ENCODE results near the gene LRRC75B. TPM values are rescaled to one million over a fixed set of nuclear protein-coding genes. Genes with fewer than 3 reads are reported as not detected.
A peak's percentile ranks its signal among the peaks of the same experiment; 100 is the strongest.
"Not testable (repeated sequence)": the region's sequence is repeated elsewhere in the genome, so short reads cannot be mapped to it uniquely, and the experiment has no call there.

The LRRC75B gene
- total RNA-seq, 1 donor from 2014 or later, result 6.2 TPM

DNA sequence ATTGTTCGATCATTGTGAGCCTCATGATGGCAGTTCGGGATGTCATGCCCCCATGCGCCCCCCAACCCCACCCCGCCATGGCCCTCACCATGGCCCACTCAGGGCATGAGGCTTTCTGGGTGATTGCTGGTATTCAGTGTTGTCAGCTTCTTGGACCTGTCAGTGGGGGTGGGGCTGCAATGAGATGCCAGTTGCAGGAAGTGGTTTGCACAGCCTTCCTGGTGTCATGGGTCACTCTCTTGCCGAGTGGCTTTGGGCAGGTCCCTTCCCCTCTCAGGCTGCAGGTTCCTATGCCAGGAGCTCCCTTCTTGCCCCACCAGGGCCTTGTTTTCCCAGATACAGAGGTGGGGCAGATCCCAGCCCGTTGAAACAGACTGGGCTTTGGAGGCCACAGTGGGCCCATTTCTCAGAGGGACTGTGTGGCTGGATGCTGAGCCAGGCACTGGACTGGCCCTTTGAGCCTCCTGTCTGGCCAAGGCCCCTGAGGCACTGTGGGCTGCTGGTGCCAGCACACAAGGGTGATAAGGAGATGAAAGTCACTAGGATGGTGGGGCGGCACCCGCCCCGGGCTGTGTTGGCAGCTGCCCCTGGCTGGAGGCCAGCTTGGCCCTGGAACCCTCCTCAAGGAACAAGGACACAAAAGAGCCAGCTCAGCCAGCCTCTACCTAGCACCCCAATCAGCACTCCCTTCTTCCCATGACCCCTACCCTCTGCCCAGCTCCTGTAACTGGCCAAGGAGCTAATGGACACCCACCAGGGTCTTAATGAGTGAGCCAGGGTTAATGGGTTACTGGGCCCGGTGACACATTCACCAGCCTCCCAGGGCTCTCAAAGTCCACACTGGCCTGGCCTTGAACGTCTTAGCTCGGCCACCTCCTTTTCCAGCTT is 8.6 kb upstream of the LRRC75B start:
- Histone ChIP-seq H3K27me3 (ENCODE audit: insufficient read depth, low read length) (no peaks in the 10 kb centered on the region), H3K27ac (ENCODE audit: low read depth, low read length) (no peak overlapping the region), H3K4me2 (ENCODE audit: low read length) (no peak overlapping the region), H3K4me1 (ENCODE audit: insufficient read depth, low read length) (no peaks in the 10 kb centered on the region), H3K36me3 (ENCODE audit: insufficient read depth, low read length) (no peaks in the 10 kb centered on the region), H3K9me3 (ENCODE audit: insufficient read depth, low read depth, low read length) (no peaks in the 10 kb centered on the region), H3K79me2 (ENCODE audit: insufficient read depth, low read length) (no peaks in the 10 kb centered on the region), H3K4me3 (ENCODE audit: insufficient read depth, low read depth, low read length) (no peak overlapping the region), H3K9ac (ENCODE audit: low read length) (no peak overlapping the region), H4K20me1 (ENCODE audit: insufficient read depth, low read length) (no peaks in the 10 kb centered on the region), H2AFZ (ENCODE audit: low read depth, low read length) (no peak overlapping the region)
- Mint-ChIP-seq H3K36me3 (ENCODE audit: low read depth, unreplicated experiment) (peaks cover 1% of the 10 kb centered on the region), H3K4me3 (ENCODE audit: unreplicated experiment) (no peak overlapping the region), H3K4me1 (ENCODE audit: low read depth, unreplicated experiment) (peaks cover 7% of the 10 kb centered on the region), H3K9me3 (ENCODE audit: unreplicated experiment) (no peaks in the 10 kb centered on the region), H3K27ac (ENCODE audit: unreplicated experiment) (no peak overlapping the region), H3K27me3 (ENCODE audit: low read depth, unreplicated experiment) (peaks cover 8% of the 10 kb centered on the region)
- FAIRE-seq (no peak), DNase-seq (ENCODE audit: low read depth) (no peak)
- TF ChIP-seq, protein P1, sequence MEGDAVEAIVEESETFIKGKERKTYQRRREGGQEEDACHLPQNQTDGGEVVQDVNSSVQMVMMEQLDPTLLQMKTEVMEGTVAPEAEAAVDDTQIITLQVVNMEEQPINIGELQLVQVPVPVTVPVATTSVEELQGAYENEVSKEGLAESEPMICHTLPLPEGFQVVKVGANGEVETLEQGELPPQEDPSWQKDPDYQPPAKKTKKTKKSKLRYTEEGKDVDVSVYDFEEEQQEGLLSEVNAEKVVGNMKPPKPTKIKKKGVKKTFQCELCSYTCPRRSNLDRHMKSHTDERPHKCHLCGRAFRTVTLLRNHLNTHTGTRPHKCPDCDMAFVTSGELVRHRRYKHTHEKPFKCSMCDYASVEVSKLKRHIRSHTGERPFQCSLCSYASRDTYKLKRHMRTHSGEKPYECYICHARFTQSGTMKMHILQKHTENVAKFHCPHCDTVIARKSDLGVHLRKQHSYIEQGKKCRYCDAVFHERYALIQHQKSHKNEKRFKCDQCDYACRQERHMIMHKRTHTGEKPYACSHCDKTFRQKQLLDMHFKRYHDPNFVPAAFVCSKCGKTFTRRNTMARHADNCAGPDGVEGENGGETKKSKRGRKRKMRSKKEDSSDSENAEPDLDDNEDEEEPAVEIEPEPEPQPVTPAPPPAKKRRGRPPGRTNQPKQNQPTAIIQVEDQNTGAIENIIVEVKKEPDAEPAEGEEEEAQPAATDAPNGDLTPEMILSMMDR (IDR thresholded peaks at IDR 0.05; ENCODE audit: insufficient read depth, low read depth, low read length), result no peak
- TF ChIP-seq EZH2 (IDR thresholded peaks at IDR 0.05; ENCODE audit: insufficient read depth, low read length), result no peak

DNA sequence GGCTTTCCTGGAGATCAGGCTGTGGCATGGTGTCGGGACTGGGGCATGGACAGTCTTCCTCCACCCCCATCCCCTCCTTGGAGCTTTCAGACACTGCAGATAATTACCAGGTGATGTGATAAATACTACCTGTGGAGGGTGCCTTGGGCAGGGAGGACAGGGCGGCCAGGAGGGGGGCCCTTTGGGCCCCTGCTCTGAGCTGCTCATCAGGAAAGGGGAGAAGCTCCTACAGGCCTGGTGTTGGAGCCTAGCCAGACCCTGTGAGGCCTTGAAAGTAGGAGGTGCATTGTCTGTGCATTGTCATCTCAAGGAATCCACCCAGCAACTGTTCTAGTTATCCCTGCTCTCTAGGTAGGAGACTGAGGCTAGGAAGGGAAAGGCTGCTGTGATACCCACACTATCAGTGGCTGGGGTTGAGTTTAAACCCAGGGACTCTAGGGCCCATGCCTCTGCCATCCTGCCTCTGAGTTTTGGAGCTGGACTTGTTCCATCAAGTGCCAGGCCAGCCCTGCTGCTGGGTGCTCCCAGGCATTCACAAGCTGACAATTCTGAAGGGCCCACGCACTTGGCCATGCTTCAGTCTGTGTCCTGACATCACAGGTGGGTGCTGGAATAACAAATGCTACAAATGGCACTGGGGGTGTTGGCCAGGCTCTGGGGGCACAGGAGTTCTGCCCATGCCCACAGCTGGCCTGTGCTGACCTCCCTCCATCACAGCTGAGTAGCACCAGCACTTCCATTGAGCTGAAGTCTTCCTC is 7.3 kb upstream of the LRRC75B start:
- FAIRE-seq; H4K20me1 ChIP-seq (ENCODE audit: insufficient read depth, low read length); H3K36me3 ChIP-seq (ENCODE audit: insufficient read depth, low read length); H3K9me3 Mint-ChIP-seq (ENCODE audit: unreplicated experiment); H3K9ac ChIP-seq (ENCODE audit: low read length); H3K27ac ChIP-seq (ENCODE audit: low read depth, low read length); H3K4me3 Mint-ChIP-seq (ENCODE audit: unreplicated experiment); H3K36me3 Mint-ChIP-seq (ENCODE audit: low read depth, unreplicated experiment); H3K4me1 ChIP-seq (ENCODE audit: insufficient read depth, low read length); H2AFZ ChIP-seq (ENCODE audit: low read depth, low read length); H3K9me3 ChIP-seq (ENCODE audit: insufficient read depth, low read depth, low read length); H3K4me1 Mint-ChIP-seq (ENCODE audit: low read depth, unreplicated experiment); H3K4me2 ChIP-seq (ENCODE audit: low read length); DNase-seq (ENCODE audit: low read depth); H3K27me3 ChIP-seq (ENCODE audit: insufficient read depth, low read length); H3K27me3 Mint-ChIP-seq (ENCODE audit: low read depth, unreplicated experiment); H3K79me2 ChIP-seq (ENCODE audit: insufficient read depth, low read length); H3K4me3 ChIP-seq (ENCODE audit: insufficient read depth, low read depth, low read length): not testable (repeated sequence)
- peak overlapping the region; percentile 53 for H3K27ac Mint-ChIP-seq (ENCODE audit: unreplicated experiment)

DNA sequence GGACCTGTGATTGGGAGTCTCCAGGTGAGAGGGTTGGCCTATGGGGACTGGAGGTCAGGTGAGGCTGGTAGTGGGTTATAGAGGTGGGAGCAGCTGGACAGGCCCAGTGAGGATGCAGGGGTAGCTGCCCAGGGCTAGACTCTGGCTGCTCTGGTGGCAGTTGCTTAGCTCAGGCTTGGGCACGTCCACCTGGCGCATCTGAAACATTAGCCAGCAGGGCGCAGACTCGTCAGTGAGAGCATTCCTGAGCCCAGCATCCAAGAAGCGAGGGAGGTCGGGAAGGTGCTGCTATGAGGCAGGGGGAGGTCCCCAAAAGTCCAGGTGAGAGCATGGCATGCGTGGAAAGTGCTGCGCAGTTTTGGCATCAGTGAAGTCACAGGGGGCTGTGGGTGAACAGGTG is 6.6 kb upstream of the LRRC75B start:
- peaks cover 7% of the 10 kb centered on the region for H3K4me1 Mint-ChIP-seq (ENCODE audit: low read depth, unreplicated experiment)

GRCh38 chr22:24597076-24597475 is 4.2 kb upstream of the LRRC75B start:
- H3K27me3 ChIP-seq (ENCODE audit: insufficient read depth, low read length); H3K4me1 ChIP-seq (ENCODE audit: insufficient read depth, low read length); H3K4me2 ChIP-seq (ENCODE audit: low read length); DNase-seq (ENCODE audit: low read depth); H3K9me3 ChIP-seq (ENCODE audit: insufficient read depth, low read depth, low read length); H4K20me1 ChIP-seq (ENCODE audit: insufficient read depth, low read length); H3K9ac ChIP-seq (ENCODE audit: low read length); H3K4me3 ChIP-seq (ENCODE audit: insufficient read depth, low read depth, low read length); H3K36me3 Mint-ChIP-seq (ENCODE audit: low read depth, unreplicated experiment); H3K4me3 Mint-ChIP-seq (ENCODE audit: unreplicated experiment); H3K27ac Mint-ChIP-seq (ENCODE audit: unreplicated experiment); H3K36me3 ChIP-seq (ENCODE audit: insufficient read depth, low read length); H3K27me3 Mint-ChIP-seq (ENCODE audit: low read depth, unreplicated experiment); H3K79me2 ChIP-seq (ENCODE audit: insufficient read depth, low read length); H3K27ac ChIP-seq (ENCODE audit: low read depth, low read length); H2AFZ ChIP-seq (ENCODE audit: low read depth, low read length); H3K9me3 Mint-ChIP-seq (ENCODE audit: unreplicated experiment); H3K4me1 Mint-ChIP-seq (ENCODE audit: low read depth, unreplicated experiment); FAIRE-seq: not testable (repeated sequence)

More for the DNA sequence above, 6.6 kb upstream of the LRRC75B start:
- no peaks in the 10 kb centered on the region for H3K36me3 ChIP-seq (ENCODE audit: insufficient read depth, low read length)
- no peak overlapping the region for H3K27ac ChIP-seq (ENCODE audit: low read depth, low read length)
- DNase-seq (ENCODE audit: low read depth) (no peak), FAIRE-seq (no peak)
- H3K4me2 ChIP-seq (ENCODE audit: low read length), result no peak overlapping the region
- H3K9me3 ChIP-seq (ENCODE audit: insufficient read depth, low read depth, low read length), result no peaks in the 10 kb centered on the region
- Mint-ChIP-seq H3K9me3 (ENCODE audit: unreplicated experiment) (no peaks in the 10 kb centered on the region), H3K4me3 (ENCODE audit: unreplicated experiment) (no peak overlapping the region), H3K27ac (ENCODE audit: unreplicated experiment) (peak overlapping the region; percentile 53), H3K36me3 (ENCODE audit: low read depth, unreplicated experiment) (no peaks in the 10 kb centered on the region), H3K27me3 (ENCODE audit: low read depth, unreplicated experiment) (peaks cover 8% of the 10 kb centered on the region)
- no peak for TF ChIP-seq EZH2 (IDR thresholded peaks at IDR 0.05; ENCODE audit: insufficient read depth, low read length)
- TF ChIP-seq, protein P1 (IDR thresholded peaks at IDR 0.05; ENCODE audit: insufficient read depth, low read depth, low read length), result no peak
- no peaks in the 10 kb centered on the region for H4K20me1 ChIP-seq (ENCODE audit: insufficient read depth, low read length)
- H2AFZ ChIP-seq (ENCODE audit: low read depth, low read length), result no peak overlapping the region
- H3K27me3 ChIP-seq (ENCODE audit: insufficient read depth, low read length), result no peaks in the 10 kb centered on the region
- no peaks in the 10 kb centered on the region for H3K4me1 ChIP-seq (ENCODE audit: insufficient read depth, low read length)
- no peak overlapping the region for H3K9ac ChIP-seq (ENCODE audit: low read length)
- no peak overlapping the region for H3K4me3 ChIP-seq (ENCODE audit: insufficient read depth, low read depth, low read length)
- no peaks in the 10 kb centered on the region for H3K79me2 ChIP-seq (ENCODE audit: insufficient read depth, low read length)

Data from astrocyte (in vitro differentiated cells and primary cell).